ENCODE measurements around the gene TCP11.
A peak's percentile ranks its signal among the peaks of the same experiment; 100 is the strongest.

Gene TCP11

DNA sequence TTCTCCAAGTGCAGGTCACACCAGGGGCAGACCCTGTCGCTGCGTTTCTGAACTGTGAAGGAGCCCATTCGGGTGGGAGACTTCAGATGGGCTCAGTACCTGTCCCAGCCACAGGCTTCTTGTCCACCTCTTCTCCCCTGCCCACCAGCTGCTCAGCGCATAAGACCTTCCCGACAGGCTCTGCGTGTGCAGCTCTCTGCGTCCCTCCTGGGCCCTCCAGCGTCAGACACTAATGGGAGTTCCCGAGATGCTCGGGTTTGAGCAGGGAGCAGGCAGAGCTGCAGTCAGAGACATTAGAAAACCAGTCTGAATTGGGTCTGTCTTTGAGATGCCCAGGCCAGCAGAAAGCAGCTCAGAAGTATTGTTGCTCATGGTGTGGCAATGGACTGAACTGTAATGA is 50.4 kb downstream of the TCP11 start:
- DNase-seq, result no peak

DNA sequence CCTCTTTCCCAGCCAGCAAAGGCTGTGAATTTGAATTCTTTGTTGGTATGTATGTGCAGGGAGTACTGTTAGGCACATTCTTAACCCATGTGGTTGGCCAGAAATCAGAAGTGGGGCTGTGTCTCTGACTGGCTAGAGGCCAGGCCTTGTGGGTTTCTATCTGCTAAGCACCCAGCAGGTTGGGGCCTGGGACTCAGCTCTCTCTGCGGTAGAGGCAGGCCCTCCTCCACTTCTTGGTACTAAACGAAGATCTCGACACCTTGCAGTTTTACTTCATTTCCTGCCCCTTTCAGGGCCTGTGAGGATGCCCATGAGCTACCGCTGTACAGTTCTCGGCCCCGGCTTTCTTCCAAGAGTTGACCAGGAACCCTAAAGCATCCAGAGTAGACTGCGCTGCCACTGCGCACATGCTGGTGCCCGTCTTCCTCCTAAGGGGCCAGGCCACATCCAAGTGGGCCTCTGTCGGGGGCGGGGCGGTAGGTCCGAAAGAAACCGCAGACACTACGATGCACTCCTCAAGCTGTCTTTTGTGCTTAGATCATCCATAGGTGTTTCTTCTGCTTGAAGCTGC is 51.1 kb downstream of the TCP11 start:
- no peak for DNase-seq

DNA sequence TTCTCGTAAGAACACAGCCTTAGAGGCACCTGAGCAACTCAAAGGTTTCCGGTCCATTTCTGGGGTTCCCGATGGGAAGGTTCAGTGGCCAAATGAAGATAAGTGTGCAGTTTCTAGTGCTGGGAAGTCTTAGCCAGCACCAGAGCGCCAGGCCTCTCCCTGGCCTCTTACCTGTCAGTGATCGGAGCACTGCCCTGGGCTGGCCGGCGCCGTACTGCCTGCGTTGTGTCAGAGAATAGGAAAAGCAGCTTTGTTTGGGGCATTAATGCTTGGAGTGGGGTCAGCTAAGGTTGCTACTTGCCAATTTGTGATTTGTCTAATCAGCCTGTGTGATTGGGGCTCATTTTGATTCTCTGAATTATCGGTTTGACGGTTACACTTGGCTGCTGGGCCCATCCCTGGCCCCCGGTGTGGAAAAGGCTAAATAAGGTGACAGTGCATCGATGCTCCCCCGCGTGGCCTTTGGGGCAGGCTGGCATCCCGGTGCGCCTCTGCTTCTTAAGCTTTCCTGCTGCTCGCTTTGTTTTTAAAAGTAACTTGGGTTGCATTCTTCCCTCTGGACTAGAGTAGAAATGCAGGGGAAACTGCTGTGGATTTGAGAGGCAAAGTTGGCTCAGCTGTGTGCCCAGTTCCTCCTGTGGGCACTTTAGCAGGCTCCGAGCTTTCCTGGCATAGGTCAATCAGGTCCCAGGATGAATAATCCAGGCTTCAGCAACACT is 51.8 kb downstream of the TCP11 start:
- DNase-seq, result no peak

DNA sequence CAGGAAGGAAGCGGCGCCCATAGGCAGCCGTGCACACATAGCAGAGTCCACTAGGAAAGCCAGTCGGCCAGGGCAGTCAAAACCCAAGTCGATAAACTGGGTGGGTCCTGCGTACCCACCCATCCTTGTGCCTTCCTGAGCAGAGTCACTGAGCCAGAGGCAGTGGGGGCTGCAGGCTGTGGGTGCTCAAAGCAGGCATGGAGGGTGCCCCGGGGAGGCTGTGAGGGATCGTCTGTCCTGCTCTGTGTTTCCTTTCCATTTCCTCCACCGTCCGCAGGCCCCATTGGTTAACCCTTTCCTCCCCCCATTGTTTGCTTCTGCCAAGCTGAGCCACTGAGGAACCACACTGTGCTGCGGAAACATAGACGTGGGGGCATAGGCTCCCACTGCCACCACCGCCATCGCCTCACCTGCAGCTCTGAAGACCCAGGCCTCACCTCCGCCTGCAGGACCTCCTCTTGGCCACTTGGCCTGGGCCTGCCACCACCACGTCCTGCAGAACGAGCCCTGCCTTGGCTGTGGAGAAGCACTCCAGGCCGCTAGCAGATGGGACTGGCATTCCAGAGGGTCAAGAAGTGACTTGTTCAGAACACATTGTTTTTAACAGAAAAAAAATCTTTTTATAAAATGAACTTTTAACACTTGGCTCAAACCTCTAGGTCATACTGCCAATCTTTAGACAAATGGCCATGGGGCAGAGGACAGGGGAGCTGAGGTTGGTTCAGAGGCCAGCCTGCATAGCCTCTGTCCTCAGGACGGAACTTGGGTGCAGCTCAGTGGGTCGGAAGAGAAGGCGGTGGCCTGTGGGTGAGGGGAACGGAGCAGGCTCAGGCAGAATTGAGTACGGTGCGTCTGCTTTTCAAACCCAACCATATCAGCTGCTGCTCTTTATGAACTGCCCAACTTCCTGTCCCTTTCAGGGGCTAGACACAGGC is 52.6 kb downstream of the TCP11 start:
- peak; percentile 47 for DNase-seq

DNA sequence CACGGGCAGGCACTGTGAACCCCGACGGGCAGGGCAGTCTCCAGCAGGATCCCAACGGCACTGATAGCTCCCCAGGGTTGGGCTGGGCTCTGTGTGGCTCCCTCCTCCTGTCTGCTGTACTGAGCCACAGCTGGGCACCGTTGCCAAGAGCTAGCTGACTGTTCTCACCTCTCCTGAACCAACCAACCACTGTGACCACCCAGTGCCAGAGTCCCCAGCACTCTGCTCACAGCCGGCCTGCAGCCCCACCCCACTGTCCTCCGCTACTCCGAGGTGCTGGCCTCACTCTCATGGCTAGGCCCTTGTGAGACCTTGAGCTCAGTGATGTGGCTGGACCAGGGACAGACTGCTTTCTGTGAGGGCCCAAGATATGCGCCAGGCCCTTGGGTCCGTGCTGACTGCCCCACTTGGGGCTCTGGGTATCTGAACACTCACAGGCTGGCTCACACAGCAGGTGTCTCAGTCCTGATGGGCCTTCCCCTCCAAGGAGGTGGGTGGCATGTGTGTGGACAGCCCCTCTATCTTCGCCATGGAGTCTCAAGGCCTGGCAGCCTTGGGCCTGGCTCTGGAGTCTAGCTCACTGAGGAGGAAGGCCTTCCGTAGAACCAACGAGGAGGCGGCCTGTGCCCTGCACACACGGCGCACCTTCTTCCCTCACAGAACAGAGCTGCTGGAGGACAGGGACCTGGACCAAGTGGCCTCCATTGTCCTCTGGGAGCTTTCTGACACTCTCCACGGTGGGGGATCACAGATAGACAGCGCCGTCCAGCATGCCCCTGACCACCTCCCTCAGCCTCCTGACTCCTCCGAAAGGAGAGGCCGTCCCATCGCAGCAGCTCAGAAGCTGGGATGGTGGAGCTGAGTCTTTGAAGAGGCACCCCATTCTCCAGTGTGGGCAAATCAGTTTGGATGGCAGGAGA is 53.5 kb downstream of the TCP11 start:
- no peak for DNase-seq

DNA sequence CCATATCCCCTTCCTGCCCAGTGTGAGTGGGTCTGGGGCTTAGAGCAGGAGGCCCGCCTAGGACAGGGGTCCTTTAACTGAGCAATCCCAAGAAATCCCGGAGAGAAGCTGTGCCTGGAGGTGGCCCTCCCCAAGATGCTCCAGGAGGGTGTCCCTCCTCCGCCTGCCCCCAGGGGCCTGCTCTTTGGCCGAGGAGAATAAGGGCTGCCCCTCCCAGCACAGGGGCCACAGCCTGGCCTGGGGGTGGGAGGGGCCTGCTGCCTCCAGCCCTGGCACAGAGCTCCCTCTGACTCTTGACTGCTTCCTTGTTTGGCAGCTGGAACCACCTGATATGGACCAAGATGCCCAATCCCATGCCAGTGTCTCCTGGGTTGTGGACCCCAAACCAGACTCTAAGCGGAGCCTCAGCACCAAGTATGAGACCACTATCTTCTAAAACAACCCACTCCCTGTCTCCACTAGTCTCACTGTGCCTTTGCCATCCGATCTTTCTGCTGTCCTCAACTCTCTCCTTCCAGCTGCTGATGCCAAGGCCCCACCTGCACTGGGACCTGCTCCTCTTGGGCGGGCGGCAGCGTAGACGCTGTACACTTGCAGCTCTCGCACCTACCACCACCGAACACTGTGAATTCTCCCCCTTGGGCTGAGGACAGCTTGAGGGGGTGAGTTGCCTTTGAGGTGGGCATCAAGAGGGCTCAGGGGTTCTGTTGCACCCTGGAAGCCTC is 54.3 kb downstream of the TCP11 start:
- DNase-seq, result peak; percentile 30

DNA sequence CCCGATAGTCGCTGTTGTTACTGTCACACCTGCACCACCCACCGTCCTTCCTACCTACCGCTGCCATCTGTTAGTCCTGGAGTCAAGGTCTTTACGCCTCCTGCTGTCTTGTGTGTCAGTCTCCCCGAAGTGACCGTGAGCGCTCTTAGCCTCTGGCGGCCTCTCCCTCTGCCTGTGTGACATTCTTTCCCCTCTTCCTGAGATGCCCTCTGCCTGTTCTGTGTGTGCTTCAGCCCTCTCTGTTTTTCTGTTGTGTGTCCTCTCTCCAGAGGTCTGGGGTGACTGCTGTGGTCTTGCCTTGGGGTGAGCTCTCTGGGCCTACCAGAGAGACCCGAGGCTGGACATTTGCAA is 54.9 kb downstream of the TCP11 start:
- DNase-seq, result no peak

DNA sequence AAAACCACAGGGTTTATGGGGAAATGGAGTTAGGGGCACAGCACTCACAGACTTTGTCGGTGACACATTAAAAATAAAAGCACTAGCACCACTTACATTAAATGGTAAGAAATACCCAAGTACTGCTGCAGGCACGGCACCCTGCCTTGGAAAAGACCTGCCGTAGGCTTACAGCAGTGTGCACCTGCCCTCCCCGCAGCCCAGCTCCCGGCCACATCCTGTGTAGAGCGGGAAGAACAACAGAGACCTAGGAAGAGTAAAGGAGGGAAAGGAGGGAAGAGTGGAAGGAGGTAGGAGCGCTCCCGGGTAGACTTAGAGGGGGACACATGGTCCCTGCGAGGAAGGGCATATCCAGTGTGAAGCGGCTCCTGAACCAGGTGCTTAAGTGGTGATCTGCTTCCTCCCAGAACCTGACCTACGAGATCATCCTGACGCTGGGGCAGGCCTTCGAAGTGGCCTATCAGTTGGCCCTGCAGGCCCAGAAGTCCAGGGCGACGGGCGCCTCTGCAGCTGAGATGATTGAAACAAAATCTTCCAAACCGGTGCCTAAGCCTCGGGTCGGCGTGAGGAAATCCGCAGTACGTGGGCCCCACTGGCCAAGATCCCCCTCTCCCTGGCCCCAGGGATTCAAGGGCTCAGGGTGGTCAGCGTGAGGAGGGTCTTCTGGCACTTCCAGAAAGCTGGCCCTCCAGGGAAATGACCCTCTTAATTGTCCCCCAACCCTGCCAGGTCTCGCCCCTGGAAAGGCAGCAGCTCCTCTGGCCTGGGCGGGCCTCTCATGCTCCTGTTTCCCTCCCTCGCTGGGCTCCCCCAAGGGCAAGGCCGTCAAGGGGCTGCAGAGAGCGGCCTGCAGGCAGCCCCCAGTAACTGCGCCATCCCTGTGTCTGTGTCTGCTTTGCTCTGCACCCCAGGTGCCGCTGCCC is 55.5 kb downstream of the TCP11 start:
- DNase-seq, result no peak

DNA sequence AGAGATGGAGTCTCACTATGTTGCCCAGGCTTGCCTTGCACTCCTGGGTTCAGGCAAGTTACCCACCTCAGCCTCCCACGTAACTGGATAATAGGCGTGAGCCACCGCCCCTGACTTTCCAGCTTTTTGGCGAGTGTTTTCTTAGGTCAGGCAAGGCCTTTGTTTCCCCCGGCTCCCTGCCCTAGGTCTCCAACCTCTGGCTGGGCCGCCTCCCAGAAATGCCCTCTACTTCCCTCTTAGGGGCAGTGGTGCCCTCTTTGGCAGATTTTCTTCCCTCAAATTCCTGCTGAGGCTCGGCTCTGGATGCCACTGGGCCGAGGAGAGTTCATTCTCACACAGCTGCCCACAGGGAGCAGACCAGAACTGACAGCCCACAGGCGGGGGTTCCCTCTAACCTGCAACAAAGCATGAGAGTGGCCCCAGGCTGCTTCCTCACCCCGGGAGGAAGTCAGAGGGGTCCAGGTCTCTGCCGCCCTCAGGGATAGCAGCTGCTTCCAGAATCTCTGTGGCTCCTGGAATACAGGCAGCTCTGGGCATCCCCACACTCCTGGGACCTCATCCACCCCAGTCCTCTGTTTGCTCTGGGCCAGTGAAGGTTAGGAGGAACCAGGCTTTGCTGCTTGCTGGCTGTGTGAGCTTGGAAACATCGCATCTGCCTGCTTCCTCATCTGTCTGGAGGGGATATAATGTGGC is 56.5 kb downstream of the TCP11 start:
- no peak for DNase-seq

DNA sequence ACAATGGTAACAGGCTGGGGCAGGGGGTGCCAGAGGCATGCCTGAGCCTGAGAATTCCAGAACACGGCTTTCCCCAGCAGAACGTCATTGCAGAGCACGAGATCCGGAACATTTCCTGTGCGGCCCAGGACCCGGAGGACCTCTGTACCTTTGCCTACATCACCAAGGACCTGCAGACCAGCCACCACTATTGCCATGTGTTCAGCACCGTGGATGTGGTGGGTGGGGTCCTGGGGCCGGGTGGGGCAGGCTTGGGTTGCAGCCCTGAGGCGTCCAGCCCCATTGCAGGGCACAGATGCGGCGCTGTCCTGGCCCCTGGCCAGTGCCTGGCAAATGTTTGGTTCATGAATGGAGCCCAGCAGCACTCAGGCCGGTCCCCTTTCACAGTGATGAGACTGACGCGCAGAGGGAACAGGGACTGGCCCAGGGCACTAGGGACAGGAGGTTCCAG is 57.1 kb downstream of the TCP11 start:
- no peak for DNase-seq

DNA sequence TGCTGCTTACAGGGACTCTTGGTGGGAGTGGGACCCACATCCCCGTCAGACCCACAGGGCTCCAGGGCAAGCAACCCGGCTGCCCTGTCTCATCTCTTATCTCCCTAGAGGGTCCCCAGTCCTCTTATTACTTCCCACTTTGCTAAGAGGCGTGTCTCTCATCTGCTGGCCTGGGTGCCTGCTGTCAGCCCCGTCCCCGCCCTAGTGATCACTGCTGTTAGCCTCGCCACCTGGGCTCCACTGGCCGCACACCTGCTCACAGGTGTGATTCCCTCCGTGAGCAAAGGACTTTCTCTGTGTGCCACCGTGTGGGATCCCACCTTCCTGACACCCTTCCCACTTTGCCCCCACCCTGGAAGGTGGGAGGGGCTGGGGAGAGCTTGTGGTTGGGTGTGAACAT is 57.6 kb downstream of the TCP11 start:
- no peak for DNase-seq

DNA sequence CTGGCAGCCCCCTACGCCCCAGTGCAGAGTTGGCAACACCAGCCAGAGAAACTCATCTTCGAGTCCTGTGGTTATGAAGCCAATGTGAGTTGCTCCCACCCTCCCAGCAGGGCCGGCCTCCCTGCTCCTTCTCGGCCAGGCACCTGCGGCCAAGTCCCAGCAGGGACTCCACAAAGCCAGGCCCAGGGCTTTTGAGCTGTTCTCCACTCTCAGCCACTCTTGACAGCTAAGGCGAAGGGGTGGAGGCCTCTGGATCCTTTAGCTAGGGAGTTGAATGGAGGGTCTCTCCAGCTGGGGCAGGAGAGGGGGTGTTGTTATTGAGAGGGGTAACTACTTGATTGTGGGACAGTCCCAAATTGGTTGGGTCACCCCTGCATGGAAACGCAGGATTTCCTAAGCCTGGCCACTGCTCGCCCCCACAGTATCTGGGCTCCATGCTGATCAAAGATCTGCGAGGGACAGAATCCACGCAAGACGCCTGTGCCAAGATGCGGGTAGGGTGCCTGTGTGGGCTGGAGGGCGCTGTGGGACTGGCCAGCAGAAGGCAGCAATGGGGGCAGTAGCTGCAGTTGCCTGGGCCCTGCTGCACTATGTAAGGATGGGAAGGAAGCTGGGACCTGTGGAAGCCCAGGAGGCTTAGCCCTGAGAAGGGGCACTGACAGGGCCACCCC is 58.3 kb downstream of the TCP11 start:
- DNase-seq, result no peak

DNA sequence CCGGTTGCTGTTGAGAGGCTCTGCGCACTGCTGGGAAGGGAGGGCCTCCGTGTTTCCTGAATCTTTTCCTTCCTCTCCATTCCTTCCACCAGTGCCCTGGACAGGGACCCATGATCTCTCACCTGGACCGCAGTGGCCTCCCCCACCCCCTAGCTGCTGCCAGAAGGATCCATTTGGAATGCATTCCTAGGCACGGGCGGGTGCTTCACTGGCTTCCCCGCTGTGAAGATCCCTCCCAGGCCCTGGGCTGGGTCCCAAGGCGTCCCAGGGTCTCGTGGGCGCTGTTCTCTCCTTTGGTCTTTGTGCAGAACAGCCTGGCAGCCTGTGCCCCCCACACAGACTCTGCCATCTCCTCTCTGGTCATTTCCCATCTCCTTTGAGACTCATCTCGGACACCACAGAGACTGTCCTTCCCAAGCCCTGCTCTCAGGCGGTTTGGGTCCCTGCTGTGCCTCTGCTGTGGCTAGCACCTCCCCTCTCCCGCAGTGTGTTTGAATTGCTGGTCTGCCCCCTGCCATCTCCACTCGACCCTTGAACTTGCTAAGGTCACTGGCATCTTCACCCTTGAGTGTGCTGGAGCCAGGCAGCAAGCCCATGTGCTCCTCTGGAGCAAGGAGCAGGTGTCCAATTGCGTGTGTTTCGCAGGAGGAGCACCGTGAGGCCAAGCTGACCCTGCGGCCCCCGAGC is 59.0 kb downstream of the TCP11 start:
- DNase-seq, result no peak

DNA sequence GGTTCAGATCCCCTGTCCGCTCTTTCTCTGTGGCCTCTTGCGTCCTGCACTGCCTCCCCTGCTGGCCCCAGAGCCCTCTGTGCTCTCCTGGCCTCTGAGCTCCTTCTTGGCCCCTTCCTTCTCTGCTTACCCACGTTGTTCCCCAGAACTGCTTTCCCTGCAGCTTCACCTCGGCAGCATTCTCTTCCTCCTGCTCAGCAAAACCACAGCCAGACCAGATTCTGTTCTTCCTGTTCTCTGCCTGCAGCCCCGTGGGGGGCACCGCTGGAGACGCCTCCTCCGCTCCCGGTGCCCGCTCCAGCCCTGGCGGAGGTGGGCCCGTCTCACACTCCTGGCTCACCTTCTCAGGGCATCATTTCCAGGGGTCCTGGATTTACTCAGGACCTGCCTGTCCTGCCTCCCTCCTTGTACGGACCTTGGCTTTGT is 59.7 kb downstream of the TCP11 start:
- DNase-seq, result no peak

DNA sequence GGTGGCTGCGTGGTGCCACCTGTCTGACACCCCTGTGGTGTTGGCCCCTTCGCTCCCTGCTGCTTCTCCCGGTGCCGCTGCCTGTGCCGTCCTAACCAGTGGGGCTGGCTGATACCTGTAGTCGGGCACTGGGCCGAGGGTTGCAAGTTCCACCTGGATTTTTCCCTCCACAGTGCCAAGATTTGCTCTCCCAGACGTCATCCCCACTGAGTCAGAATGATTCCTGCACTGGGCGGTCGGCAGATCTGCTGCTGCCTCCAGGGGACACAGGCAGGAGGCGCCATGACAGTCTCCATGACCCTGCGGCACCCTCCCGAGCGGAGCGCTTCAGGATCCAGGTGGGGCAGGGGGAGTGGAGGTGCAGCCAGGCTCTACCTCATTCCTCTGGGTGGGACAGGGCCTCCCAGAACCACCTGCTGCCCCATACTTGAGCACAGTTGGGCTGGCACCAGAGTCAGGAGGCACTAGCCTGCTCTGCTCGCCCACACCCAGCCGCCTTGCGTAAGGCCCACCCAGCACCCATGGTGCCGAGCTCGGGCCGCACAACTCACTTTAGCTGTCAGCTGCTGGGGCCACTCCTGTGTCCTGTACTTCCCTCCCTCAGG is 60.2 kb downstream of the TCP11 start:
- no peak for DNase-seq

DNA sequence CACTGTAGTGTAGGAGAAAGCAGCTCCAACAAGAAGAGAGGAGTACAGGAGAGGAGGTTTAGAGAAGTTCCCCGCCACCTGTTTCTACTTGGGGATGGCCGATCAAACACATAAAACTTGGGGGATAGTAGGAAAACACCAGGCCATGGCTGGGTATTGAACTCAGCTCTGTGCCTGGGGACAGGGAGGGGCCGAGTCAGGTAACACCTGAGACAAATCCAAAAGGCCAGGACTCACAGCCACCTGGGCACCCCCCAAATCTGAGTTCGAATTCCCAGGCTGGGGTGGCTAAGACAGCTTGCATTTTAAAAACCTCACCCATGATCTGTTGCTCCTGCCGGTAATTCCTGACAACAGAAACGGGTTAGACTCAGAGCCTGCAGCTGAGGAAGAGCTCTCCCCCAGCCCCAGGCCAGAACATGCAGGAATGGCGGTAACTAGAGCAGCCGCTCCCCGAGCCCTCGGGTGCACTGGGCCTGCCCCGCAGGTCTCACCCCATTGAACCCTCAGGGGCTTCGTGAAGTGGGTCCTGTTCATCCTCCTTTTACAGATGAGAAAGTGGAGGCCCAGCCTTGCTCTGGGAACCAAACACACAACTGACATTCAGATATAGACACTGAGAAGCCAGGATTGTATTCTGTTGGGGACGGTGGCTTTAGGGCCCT is 61.0 kb downstream of the TCP11 start:
- DNase-seq, result no peak

DNA sequence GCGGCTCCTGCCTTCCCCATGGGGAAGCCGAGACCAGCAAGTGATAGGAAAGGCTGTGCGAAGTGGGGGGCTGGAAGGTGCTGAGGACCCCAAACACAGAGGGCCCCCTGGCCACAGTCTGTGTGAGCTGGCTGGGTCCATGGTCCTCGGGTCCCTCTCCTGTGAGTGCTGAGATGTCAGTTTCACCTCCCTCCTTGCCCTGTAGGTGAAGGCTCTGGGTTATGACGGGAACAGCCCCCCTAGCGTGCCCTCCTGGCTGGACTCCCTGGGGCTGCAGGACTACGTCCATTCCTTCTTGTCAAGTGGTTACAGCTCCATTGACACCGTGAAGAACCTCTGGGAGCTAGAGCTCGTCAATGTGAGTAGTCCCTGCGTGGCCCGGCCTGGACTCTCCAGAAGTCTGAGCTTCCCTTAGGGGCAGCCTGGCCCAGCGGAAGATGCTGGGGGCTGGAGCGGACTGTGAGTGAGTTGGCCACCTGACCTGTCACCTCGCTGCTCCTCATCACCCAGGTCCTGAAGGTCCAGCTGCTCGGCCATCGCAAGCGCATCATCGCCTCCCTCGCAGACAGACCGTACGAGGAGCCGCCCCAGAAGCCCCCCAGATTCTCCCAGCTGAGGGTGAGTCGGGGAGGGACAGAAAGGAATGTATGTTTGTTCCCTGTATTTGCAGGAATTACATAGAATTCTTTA is 61.7 kb downstream of the TCP11 start:
- no peak for DNase-seq

Data from activated CD8-positive, alpha-beta memory T cell treated with anti-CD3 and anti-CD28 coated beads for 24 hours (primary cell).